OCI-LY3 (cell line): Measurements from ENCODE around the gene ACP7.

Experiments
- EZH2phosphoT487 ChIP-seq: fragments of 200-600 bp; shearing (Covaris generic); IDR thresholded peaks from 2 replicates; pipeline ENCODE4 v1.6.1; 2018; ENCODE audit warnings: antibody characterized with exemption, mixed run types, low read depth
- TF ChIP-seq, protein P1 (sequence below): fragments of 200-600, 300-600 bp; sonication (generic); IDR thresholded peaks from 2 replicates; pipeline ENCODE4 v1.5.1; 2014; ENCODE audit warnings: antibody characterized with exemption, low read length, low read depth

DNA sequence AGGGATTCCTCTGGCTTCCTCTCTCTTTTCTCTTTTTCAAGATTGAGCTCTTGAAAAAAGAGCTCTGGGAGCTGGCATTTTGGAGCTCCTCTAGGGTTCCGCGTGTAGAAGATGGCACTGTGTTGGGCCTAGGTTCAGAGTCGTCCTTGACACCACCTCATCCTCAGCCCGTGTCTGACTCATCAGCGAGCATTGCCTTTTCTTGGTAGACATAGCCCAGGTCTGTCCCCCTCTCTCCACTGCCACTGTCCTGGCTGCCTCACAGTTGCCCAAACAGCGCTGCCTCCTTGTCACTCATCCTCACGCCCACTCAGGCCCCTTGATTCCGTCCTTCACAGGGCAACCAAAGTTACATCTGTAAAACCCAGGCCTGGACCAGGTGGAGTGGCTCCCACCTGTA, 66.1 kb downstream of the ACP7 start:
- TF ChIP-seq, protein P1, sequence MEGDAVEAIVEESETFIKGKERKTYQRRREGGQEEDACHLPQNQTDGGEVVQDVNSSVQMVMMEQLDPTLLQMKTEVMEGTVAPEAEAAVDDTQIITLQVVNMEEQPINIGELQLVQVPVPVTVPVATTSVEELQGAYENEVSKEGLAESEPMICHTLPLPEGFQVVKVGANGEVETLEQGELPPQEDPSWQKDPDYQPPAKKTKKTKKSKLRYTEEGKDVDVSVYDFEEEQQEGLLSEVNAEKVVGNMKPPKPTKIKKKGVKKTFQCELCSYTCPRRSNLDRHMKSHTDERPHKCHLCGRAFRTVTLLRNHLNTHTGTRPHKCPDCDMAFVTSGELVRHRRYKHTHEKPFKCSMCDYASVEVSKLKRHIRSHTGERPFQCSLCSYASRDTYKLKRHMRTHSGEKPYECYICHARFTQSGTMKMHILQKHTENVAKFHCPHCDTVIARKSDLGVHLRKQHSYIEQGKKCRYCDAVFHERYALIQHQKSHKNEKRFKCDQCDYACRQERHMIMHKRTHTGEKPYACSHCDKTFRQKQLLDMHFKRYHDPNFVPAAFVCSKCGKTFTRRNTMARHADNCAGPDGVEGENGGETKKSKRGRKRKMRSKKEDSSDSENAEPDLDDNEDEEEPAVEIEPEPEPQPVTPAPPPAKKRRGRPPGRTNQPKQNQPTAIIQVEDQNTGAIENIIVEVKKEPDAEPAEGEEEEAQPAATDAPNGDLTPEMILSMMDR, result no peak
- TF ChIP-seq EZH2phosphoT487, result no peak
